ENCODE measurements around the gene BPI. TPM values are rescaled to one million over a fixed set of nuclear protein-coding genes. Genes with fewer than 3 reads are reported as not detected.

The BPI gene
- total and polyA plus RNA-seq, 2 donors (not counting 1 experiment from before 2014, with no cell fraction given), result 0.10 to 0.44 TPM

DNA sequence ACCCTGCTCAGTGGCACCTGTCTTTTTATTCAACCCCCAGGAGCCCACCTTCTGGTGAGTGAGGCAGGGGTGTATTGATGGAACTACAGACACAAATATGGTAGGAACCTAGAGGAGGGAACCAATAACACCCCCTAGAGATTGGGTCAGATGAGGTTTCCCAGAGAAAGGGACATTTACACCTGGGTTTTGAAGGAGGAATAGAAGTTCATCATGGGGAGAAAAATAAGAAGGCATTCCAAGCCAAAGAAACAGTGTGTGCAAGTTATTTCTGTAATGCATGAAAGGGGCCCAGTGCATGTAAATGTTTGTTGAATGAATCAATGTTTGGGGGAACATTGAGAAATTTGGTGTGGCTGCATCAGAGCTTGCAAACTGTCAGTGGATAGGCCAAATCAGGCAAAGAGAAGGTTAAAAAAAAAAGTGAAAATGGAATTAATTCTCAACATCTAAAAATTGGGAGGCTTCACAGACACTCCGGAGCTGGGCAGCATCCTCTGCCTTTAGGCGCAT lies 32.3 kb upstream of the BPI start:
- H3K4me3 ChIP-seq (ENCODE audit: control extremely low read depth in 1 of 5, extremely low read depth in 1 of 5, insufficient read depth in 1 of 5, low read depth in 2 of 5, low read length in 4 of 5), result no peak overlapping the region
- no peak overlapping the region for H3K4me3 Mint-ChIP-seq
- CTCF ChIA-PET, result no interaction called here

DNA sequence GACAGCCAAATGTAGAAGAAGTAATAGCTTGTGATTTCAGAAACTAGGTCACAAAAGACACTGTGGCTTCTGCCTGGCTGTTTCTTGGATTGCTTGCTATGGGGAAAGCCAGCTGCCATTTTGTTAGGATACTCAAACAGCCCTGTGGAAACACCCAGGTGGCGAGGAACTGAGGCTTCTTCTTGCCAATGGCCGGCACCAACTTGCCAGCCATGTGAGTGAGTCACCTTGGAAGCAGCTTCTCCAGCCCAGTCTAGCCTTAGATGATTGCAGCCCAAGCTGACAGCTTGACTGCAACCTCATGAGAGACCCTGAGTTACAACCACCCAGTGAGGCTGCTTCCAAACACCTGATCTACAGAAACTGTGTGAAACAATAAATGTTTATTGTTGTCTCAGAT lies 31.6 kb upstream of the BPI start:
- peaks cover 0 to 3% (median 0%) of the 10 kb centered on the region in 4 experiments for H3K27me3 ChIP-seq (replicated peaks in 1 of 4; ENCODE audit: control extremely low read depth in 1 of 4, control insufficient read depth in 3 of 4, insufficient read depth in 4 of 4, low read length in 3 of 4)
- no peak overlapping the region for H3K4me3 ChIP-seq (ENCODE audit: control extremely low read depth in 1 of 5, extremely low read depth in 1 of 5, insufficient read depth in 1 of 5, low read depth in 2 of 5, low read length in 4 of 5)
- no peak overlapping the region for H3K27ac ChIP-seq (ENCODE audit: low read length in 2 of 2)
- H3K79me2 ChIP-seq (ENCODE audit: control insufficient read depth, insufficient read depth, low read length), result no peaks in the 10 kb centered on the region
- no peaks in the 10 kb centered on the region for H3K9me3 Mint-ChIP-seq (ENCODE audit: insufficient read depth)
- TF ChIP-seq EZH2 (IDR thresholded peaks at IDR 0.05; ENCODE audit: borderline replicate concordance, insufficient read depth, low read depth, low read length, poor library complexity, severe bottlenecking), result no peak
- TF ChIP-seq, protein P1, sequence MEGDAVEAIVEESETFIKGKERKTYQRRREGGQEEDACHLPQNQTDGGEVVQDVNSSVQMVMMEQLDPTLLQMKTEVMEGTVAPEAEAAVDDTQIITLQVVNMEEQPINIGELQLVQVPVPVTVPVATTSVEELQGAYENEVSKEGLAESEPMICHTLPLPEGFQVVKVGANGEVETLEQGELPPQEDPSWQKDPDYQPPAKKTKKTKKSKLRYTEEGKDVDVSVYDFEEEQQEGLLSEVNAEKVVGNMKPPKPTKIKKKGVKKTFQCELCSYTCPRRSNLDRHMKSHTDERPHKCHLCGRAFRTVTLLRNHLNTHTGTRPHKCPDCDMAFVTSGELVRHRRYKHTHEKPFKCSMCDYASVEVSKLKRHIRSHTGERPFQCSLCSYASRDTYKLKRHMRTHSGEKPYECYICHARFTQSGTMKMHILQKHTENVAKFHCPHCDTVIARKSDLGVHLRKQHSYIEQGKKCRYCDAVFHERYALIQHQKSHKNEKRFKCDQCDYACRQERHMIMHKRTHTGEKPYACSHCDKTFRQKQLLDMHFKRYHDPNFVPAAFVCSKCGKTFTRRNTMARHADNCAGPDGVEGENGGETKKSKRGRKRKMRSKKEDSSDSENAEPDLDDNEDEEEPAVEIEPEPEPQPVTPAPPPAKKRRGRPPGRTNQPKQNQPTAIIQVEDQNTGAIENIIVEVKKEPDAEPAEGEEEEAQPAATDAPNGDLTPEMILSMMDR (IDR thresholded peaks at IDR 0.05), result no peak
- ATAC-seq (ENCODE audit: low read depth) (no peak), DNase-seq (no peak)
- no peak overlapping the region for H3K27ac Mint-ChIP-seq
- H4K20me1 ChIP-seq (ENCODE audit: control insufficient read depth, insufficient read depth, low read length, poor library complexity, severe bottlenecking), result no peaks in the 10 kb centered on the region
- WGBS (ENCODE audit: insufficient coverage), result 91% methylated on average over 2 of the region's 2 CpGs
- no peaks in the 10 kb centered on the region for H3K36me3 ChIP-seq (replicated peaks in 1 of 2; ENCODE audit: control extremely low read depth in 1 of 2, control insufficient read depth in 1 of 2, extremely low read depth in 1 of 2, insufficient read depth in 2 of 2, low read length in 1 of 2)
- no peaks in the 10 kb centered on the region for H3K4me1 ChIP-seq (ENCODE audit: control insufficient read depth in 2 of 2, insufficient read depth in 2 of 2, low read length in 2 of 2)
- H3K4me2 ChIP-seq (replicated peaks; ENCODE audit: low read depth, low read length, poor library complexity, severe bottlenecking), result no peak overlapping the region
- peaks cover 23% of the 10 kb centered on the region for H3K27me3 Mint-ChIP-seq
- H3K4me3 Mint-ChIP-seq, result no peak overlapping the region
- POLR2A ChIA-PET, result no interaction called here
- H3K9ac ChIP-seq (ENCODE audit: low read length), result no peak overlapping the region
- peaks cover 0 to 6% (median 0%) of the 10 kb centered on the region in 3 donors for H3K9me3 ChIP-seq (ENCODE audit: control extremely low read depth in 1 of 3, control insufficient read depth in 2 of 3, insufficient read depth in 1 of 3, low read length in 2 of 3)
- no peak overlapping the region for H2AFZ ChIP-seq (ENCODE audit: insufficient read depth, low read depth, low read length, poor library complexity, severe bottlenecking)
- CTCF ChIA-PET, result no interaction called here
- intact Hi-C loops (cut with micrococcal nuclease), result no loop called here
- no peaks in the 10 kb centered on the region for H3K4me1 Mint-ChIP-seq

More for the DNA sequence above, 32.3 kb upstream of the BPI start:
- no peak overlapping the region for H3K27ac Mint-ChIP-seq
- Histone ChIP-seq H2AFZ (ENCODE audit: insufficient read depth, low read depth, low read length, poor library complexity, severe bottlenecking) (no peak overlapping the region), H4K20me1 (ENCODE audit: control insufficient read depth, insufficient read depth, low read length, poor library complexity, severe bottlenecking) (no peaks in the 10 kb centered on the region), H3K79me2 (ENCODE audit: control insufficient read depth, insufficient read depth, low read length) (no peaks in the 10 kb centered on the region), H3K9ac (ENCODE audit: low read length) (no peak overlapping the region), H3K36me3 (replicated peaks in 1 of 2; ENCODE audit: control extremely low read depth in 1 of 2, control insufficient read depth in 1 of 2, extremely low read depth in 1 of 2, insufficient read depth in 2 of 2, low read length in 1 of 2) (no peaks in the 10 kb centered on the region), H3K4me2 (replicated peaks; ENCODE audit: low read depth, low read length, poor library complexity, severe bottlenecking) (no peak overlapping the region), H3K27me3 (replicated peaks in 1 of 4; ENCODE audit: control extremely low read depth in 1 of 4, control insufficient read depth in 3 of 4, insufficient read depth in 4 of 4, low read length in 3 of 4) (peaks cover 0 to 3% (median 0%) of the 10 kb centered on the region in 4 experiments), H3K9me3 (ENCODE audit: control extremely low read depth in 1 of 3, control insufficient read depth in 2 of 3, insufficient read depth in 1 of 3, low read length in 2 of 3) (peaks cover 0 to 6% (median 0%) of the 10 kb centered on the region in 3 donors), H3K27ac (ENCODE audit: low read length in 2 of 2) (no peak overlapping the region), H3K4me1 (ENCODE audit: control insufficient read depth in 2 of 2, insufficient read depth in 2 of 2, low read length in 2 of 2) (no peaks in the 10 kb centered on the region)
- no peaks in the 10 kb centered on the region for H3K4me1 Mint-ChIP-seq
- 95% methylated on average over 2 of the region's 2 CpGs for WGBS (ENCODE audit: insufficient coverage)
- TF ChIP-seq, protein P1 (IDR thresholded peaks at IDR 0.05), result no peak
- TF ChIP-seq EZH2 (IDR thresholded peaks at IDR 0.05; ENCODE audit: borderline replicate concordance, insufficient read depth, low read depth, low read length, poor library complexity, severe bottlenecking), result no peak
- ATAC-seq (ENCODE audit: low read depth) (no peak), DNase-seq (no peak)
- intact Hi-C loops (cut with micrococcal nuclease), result no loop called here
- POLR2A ChIA-PET, result no interaction called here
- H3K27me3 Mint-ChIP-seq, result peaks cover 23% of the 10 kb centered on the region
- no peaks in the 10 kb centered on the region for H3K9me3 Mint-ChIP-seq (ENCODE audit: insufficient read depth)

All from B cell (primary cell).